A673 (cell line): Measurements from ENCODE around the gene PIK3AP1. TPM values are rescaled to one million over a fixed set of nuclear protein-coding genes. Genes with fewer than 3 reads are reported as not detected.

Source experiments
- BruUV-seq: library from RNA; stranded (reverse); fragments of 400-500 nt; replicated peaks from 2 replicates; lab custom pipeline; 2021; lab: Mats Ljungman, UMichigan
- CTCF ChIA-PET: fragments of 300-600 bp; sonication (Branson Sonifier 250); formaldehyde crosslinking; loops from one replicate; lab custom pipeline; 2022; ENCODE audit warnings: antibody characterized with exemption; lab: Charles Lee
- POLR2A ChIA-PET: fragments of 300-600 bp; sonication (Branson Sonifier 250); formaldehyde crosslinking; loops from one replicate; lab custom pipeline; 2022; ENCODE audit warnings: antibody characterized with exemption; ENCODE audit not compliant: low non-redundant PET; lab: Charles Lee
- DNase-seq: peaks from one replicate; pipeline ENCODE4 v3.0.0-alpha.2; 2015; ENCODE audit warnings: low spot score
- H3K27ac ChIP-seq: fragments of 200-600 bp; sonication (generic); 2 replicates; pipeline ENCODE4 v1.5.1; 2016; ENCODE audit warnings: mixed run types, low read depth, mild to moderate bottlenecking, mixed read lengths, antibody characterized with exemption, low read length; ENCODE audit not compliant: poor library complexity, severe bottlenecking
- H3K27me3 ChIP-seq: fragments of 200-600 bp; sonication (generic); replicated peaks from 2 replicates; pipeline ENCODE4 v1.6.1; 2017; ENCODE audit warnings: mixed run types, low read depth, mild to moderate bottlenecking, mixed read lengths, antibody characterized with exemption, low read length; ENCODE audit not compliant: insufficient read depth, poor library complexity
- H3K36me3 ChIP-seq: fragments of 200-600 bp; sonication (generic); 2 replicates; pipeline ENCODE4 v1.6.1; 2016; ENCODE audit warnings: mixed run types, mild to moderate bottlenecking, mixed read lengths, antibody characterized with exemption, low read length; ENCODE audit not compliant: insufficient read depth, poor library complexity, severe bottlenecking
- H3K4me1 ChIP-seq: fragments of 200-600 bp; sonication (generic); 2 replicates; pipeline ENCODE4 v1.6.1; 2017; ENCODE audit warnings: mixed run types, mild to moderate bottlenecking, mixed read lengths, antibody characterized with exemption, low read length; ENCODE audit not compliant: insufficient read depth, poor library complexity, severe bottlenecking
- H3K4me3 ChIP-seq: fragments of 200-600 bp; sonication (generic); 2 replicates; pipeline ENCODE4 v1.5.1; 2016; ENCODE audit warnings: low read depth, mixed run types, mild to moderate bottlenecking, mixed read lengths, low read length; ENCODE audit not compliant: poor library complexity, severe bottlenecking
- H3K9me3 ChIP-seq: fragments of 200-600 bp; sonication (generic); 2 replicates; pipeline ENCODE4 v1.6.1; 2016; ENCODE audit warnings: mixed run types, low read depth, mild to moderate bottlenecking, mixed read lengths, antibody characterized with exemption, low read length; ENCODE audit not compliant: poor library complexity, severe bottlenecking
- EZH2 ChIP-seq: fragments of 200-600 bp; sonication (generic); IDR thresholded peaks from 2 replicates; pipeline ENCODE4 v1.6.1; 2017; ENCODE audit warnings: borderline replicate concordance, low read depth, mild to moderate bottlenecking, mixed read lengths, antibody characterized with exemption, low read length; ENCODE audit not compliant: poor library complexity, severe bottlenecking
- intact Hi-C: fragments of 100-400 bp; cut with micrococcal nuclease; formaldehyde crosslinking; loops from one replicate; pipeline ENCODE4 v1.10.0; 2022; ENCODE audit not compliant: unreplicated experiment
- total RNA-seq: library from RNA; stranded (reverse); gene quantifications from 2 replicates; pipeline ENCODE4 v1.2.3, GENCODE V29; 2021
- TF ChIP-seq, protein P1 (sequence below): fragments of 300-800, 200-600 bp; sonication (generic); conservative IDR thresholded peaks from 2 replicates; pipeline ENCODE4 v1.5.1; 2017; ENCODE audit warnings: low read depth, mild to moderate bottlenecking, antibody characterized with exemption, low read length, moderate library complexity, mixed read lengths

Gene PIK3AP1
- total RNA-seq, 1 experiment from 2014 or later = 0.24 TPM

DNA sequence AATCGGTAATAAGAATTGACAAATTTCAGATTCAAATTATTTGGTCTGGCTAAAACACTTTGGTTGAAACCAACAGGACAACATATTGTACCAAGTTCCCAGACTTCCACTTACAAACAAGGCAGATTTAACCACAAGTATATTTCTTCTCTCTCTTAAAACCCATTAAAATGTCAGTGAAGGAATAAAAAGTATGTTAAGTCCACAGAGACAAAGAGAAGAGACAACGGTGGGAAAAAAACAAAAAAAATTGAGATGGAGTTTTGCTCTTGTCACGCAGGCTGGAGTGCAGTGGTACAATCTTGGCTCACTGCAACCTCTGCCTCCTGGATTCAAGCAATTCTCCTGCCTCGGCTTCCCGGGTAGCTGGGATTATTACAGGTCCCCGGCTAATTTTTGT is 149.8 kb downstream of the PIK3AP1 start:
- ChIA-PET POLR2A (no interaction called here), CTCF (no interaction called here)
- peaks cover under 1% of the 10 kb centered on the region for H3K36me3 ChIP-seq
- H3K4me1 ChIP-seq = peaks cover 7% of the 10 kb centered on the region
- intact Hi-C loops = no loop called here
- no TSS peak for BruUV-seq
- DNase-seq = no peak
- H3K9me3 ChIP-seq = no peaks in the 10 kb centered on the region
- H3K27ac ChIP-seq = no peak overlapping the region
- no peak for TF ChIP-seq EZH2
- TF ChIP-seq, protein P1, sequence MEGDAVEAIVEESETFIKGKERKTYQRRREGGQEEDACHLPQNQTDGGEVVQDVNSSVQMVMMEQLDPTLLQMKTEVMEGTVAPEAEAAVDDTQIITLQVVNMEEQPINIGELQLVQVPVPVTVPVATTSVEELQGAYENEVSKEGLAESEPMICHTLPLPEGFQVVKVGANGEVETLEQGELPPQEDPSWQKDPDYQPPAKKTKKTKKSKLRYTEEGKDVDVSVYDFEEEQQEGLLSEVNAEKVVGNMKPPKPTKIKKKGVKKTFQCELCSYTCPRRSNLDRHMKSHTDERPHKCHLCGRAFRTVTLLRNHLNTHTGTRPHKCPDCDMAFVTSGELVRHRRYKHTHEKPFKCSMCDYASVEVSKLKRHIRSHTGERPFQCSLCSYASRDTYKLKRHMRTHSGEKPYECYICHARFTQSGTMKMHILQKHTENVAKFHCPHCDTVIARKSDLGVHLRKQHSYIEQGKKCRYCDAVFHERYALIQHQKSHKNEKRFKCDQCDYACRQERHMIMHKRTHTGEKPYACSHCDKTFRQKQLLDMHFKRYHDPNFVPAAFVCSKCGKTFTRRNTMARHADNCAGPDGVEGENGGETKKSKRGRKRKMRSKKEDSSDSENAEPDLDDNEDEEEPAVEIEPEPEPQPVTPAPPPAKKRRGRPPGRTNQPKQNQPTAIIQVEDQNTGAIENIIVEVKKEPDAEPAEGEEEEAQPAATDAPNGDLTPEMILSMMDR = no peak
- H3K27me3 ChIP-seq = no peaks in the 10 kb centered on the region
- H3K4me3 ChIP-seq = no peak overlapping the region

DNA sequence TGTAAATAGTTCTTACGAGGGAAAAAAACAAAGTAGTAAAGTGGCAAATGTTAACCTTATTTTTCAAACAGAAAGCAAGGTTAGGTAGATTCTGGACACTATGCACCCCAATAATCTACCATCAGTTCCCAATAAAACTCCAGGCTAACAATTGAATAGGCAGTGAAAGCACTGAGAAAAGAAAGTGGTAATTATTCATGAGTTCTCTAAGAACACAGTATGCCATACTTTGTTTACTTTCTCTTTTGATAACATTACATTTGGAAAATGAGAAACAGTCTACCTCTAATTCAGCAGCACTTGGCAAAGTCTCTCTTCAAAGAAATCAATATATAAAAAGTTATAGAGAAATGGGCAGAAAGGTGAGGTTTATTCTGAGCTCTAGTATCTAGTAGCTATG is 151.9 kb downstream of the PIK3AP1 start:
- no peaks in the 10 kb centered on the region for H3K9me3 ChIP-seq
- BruUV-seq = no TSS peak
- DNase-seq = no peak
- ChIA-PET CTCF (no interaction called here), POLR2A (no interaction called here)
- H3K4me1 ChIP-seq = peaks cover 7% of the 10 kb centered on the region
- H3K36me3 ChIP-seq = peaks cover 4% of the 10 kb centered on the region
- intact Hi-C loops = no loop called here
- no peak for TF ChIP-seq EZH2
- TF ChIP-seq, protein P1 = no peak
- no peak overlapping the region for H3K27ac ChIP-seq
- no peak overlapping the region for H3K4me3 ChIP-seq
- H3K27me3 ChIP-seq = no peaks in the 10 kb centered on the region

DNA sequence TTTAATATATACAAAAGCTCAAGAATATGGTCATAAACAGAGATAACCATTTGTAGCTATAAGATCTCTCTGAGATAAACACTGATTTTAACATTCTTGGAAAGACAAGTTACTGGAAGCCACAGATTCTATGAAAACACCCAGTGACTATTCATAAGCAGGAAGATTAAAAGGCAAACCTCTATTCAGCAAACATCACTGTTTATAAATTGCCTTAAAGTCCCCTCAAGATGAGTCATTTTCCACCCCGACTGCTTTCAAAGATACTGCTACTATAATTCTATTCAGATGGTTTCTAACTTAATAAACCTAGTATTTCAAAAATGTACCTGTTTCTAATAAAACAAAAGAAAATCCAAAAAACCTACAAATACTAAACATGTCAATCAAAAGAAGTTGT is 154.5 kb downstream of the PIK3AP1 start:
- no TSS peak for BruUV-seq
- DNase-seq = peak; percentile 45
- peaks cover 7% of the 10 kb centered on the region for H3K4me1 ChIP-seq
- no peak overlapping the region for H3K27ac ChIP-seq
- H3K4me3 ChIP-seq = no peak overlapping the region
- H3K27me3 ChIP-seq = no peaks in the 10 kb centered on the region
- intact Hi-C loops = no loop called here
- POLR2A ChIA-PET = no interaction called here
- no peaks in the 10 kb centered on the region for H3K9me3 ChIP-seq
- CTCF ChIA-PET = no interaction called here
- H3K36me3 ChIP-seq = peaks cover 6% of the 10 kb centered on the region
- TF ChIP-seq, protein P1 = no peak
- TF ChIP-seq EZH2 = no peak
